ENCODE measurements around the gene RTTN. TPM values are rescaled to one million over a fixed set of nuclear protein-coding genes. Genes with fewer than 3 reads are reported as not detected.

The RTTN gene
- total and polyA plus RNA-seq, 2 donors = 8.1 to 15.7 TPM

GRCh38 chr18:70024829-70025228 lies 180.7 kb downstream of the RTTN start:
- Histone ChIP-seq H3K4me1 (ENCODE audit: control insufficient read depth in 2 of 2, insufficient read depth in 2 of 2, low read length in 2 of 2) (no peaks in the 10 kb centered on the region), H3K4me3 (ENCODE audit: low read length in 2 of 2) (no peak overlapping the region), H3K27ac (ENCODE audit: low read depth in 1 of 2, low read length in 1 of 2) (no peak overlapping the region), H3K27me3 (ENCODE audit: control insufficient read depth in 2 of 2, insufficient read depth in 1 of 2, low read length in 1 of 2) (no peaks in the 10 kb centered on the region), H3K9me3 (ENCODE audit: control insufficient read depth in 2 of 2, insufficient read depth in 1 of 2, low read length in 1 of 2) (no peaks in the 10 kb centered on the region), H3K36me3 (ENCODE audit: control insufficient read depth in 2 of 2, insufficient read depth in 2 of 2, low read length in 1 of 2) (peaks cover 18 to 24% of the 10 kb centered on the region in 2 donors)
- DNase-seq (ENCODE audit: low read depth in 6 of 9, low spot score in 9 of 9) = no peak
- WGBS = 95% methylated on average over 3 of the region's 3 CpGs

GRCh38 chr18:70024093-70024492 lies 181.4 kb downstream of the RTTN start:
- 96% methylated on average over 2 of the region's 2 CpGs for WGBS
- DNase-seq (ENCODE audit: low read depth in 6 of 9, low spot score in 9 of 9) = no peak
- Histone ChIP-seq H3K9me3 (ENCODE audit: control insufficient read depth in 2 of 2, insufficient read depth in 1 of 2, low read length in 1 of 2) (no peaks in the 10 kb centered on the region), H3K27me3 (ENCODE audit: control insufficient read depth in 2 of 2, insufficient read depth in 1 of 2, low read length in 1 of 2) (no peaks in the 10 kb centered on the region), H3K36me3 (ENCODE audit: control insufficient read depth in 2 of 2, insufficient read depth in 2 of 2, low read length in 1 of 2) (peaks cover 18 to 22% of the 10 kb centered on the region in 2 donors), H3K4me1 (ENCODE audit: control insufficient read depth in 2 of 2, insufficient read depth in 2 of 2, low read length in 2 of 2) (no peaks in the 10 kb centered on the region), H3K4me3 (ENCODE audit: low read length in 2 of 2) (no peak overlapping the region), H3K27ac (ENCODE audit: low read depth in 1 of 2, low read length in 1 of 2) (no peak overlapping the region)

GRCh38 chr18:70022636-70023035 lies 182.9 kb downstream of the RTTN start:
- WGBS = over 99% methylated on average over 3 of the region's 3 CpGs
- H3K27me3 ChIP-seq (ENCODE audit: control insufficient read depth in 2 of 2, insufficient read depth in 1 of 2, low read length in 1 of 2) = no peaks in the 10 kb centered on the region

GRCh38 chr18:70021498-70021897 lies 184.0 kb downstream of the RTTN start:
- Histone ChIP-seq H3K9me3 (ENCODE audit: control insufficient read depth in 2 of 2, insufficient read depth in 1 of 2, low read length in 1 of 2) (no peaks in the 10 kb centered on the region), H3K27ac (ENCODE audit: low read depth in 1 of 2, low read length in 1 of 2) (no peak overlapping the region), H3K27me3 (ENCODE audit: control insufficient read depth in 2 of 2, insufficient read depth in 1 of 2, low read length in 1 of 2) (no peaks in the 10 kb centered on the region), H3K4me1 (ENCODE audit: control insufficient read depth in 2 of 2, insufficient read depth in 2 of 2, low read length in 2 of 2) (no peaks in the 10 kb centered on the region), H3K36me3 (ENCODE audit: control insufficient read depth in 2 of 2, insufficient read depth in 2 of 2, low read length in 1 of 2) (peaks cover 25 to 28% of the 10 kb centered on the region in 2 donors), H3K4me3 (ENCODE audit: low read length in 2 of 2) (no peak overlapping the region)
- no peak for DNase-seq (ENCODE audit: low read depth in 6 of 9, low spot score in 9 of 9)
- 98% methylated on average over 1 of the region's 1 CpG for WGBS

More at GRCh38 chr18:70022636-70023035, 182.9 kb downstream of the RTTN start:
- Histone ChIP-seq H3K27ac (ENCODE audit: low read depth in 1 of 2, low read length in 1 of 2) (no peak overlapping the region), H3K4me1 (ENCODE audit: control insufficient read depth in 2 of 2, insufficient read depth in 2 of 2, low read length in 2 of 2) (no peaks in the 10 kb centered on the region), H3K36me3 (ENCODE audit: control insufficient read depth in 2 of 2, insufficient read depth in 2 of 2, low read length in 1 of 2) (peaks cover 18 to 22% of the 10 kb centered on the region in 2 donors), H3K4me3 (ENCODE audit: low read length in 2 of 2) (no peak overlapping the region), H3K9me3 (ENCODE audit: control insufficient read depth in 2 of 2, insufficient read depth in 1 of 2, low read length in 1 of 2) (no peaks in the 10 kb centered on the region)
- no peak for DNase-seq (ENCODE audit: low read depth in 6 of 9, low spot score in 9 of 9)

- no peak overlapping the region for H3K27ac ChIP-seq (ENCODE audit: low read depth in 1 of 2, low read length in 1 of 2)
- H3K36me3 ChIP-seq (ENCODE audit: control insufficient read depth in 2 of 2, insufficient read depth in 2 of 2, low read length in 1 of 2) = peaks cover 25 to 26% of the 10 kb centered on the region in 2 donors
- H3K4me1 ChIP-seq (ENCODE audit: control insufficient read depth in 2 of 2, insufficient read depth in 2 of 2, low read length in 2 of 2) = no peaks in the 10 kb centered on the region
- no peaks in the 10 kb centered on the region for H3K9me3 ChIP-seq (ENCODE audit: control insufficient read depth in 2 of 2, insufficient read depth in 1 of 2, low read length in 1 of 2)
- WGBS = 96% methylated on average over 1 of the region's 1 CpG
- H3K27me3 ChIP-seq (ENCODE audit: control insufficient read depth in 2 of 2, insufficient read depth in 1 of 2, low read length in 1 of 2) = no peaks in the 10 kb centered on the region
- DNase-seq (ENCODE audit: low read depth in 6 of 9, low spot score in 9 of 9) = no peak
- no peak overlapping the region for H3K4me3 ChIP-seq (ENCODE audit: low read length in 2 of 2)
These were observed 184.4 kb downstream of the RTTN start for GRCh38 chr18:70021043-70021442.

- Histone ChIP-seq H3K36me3 (ENCODE audit: control insufficient read depth in 2 of 2, insufficient read depth in 2 of 2, low read length in 1 of 2) (peaks cover 25 to 30% of the 10 kb centered on the region in 2 donors), H3K9me3 (ENCODE audit: control insufficient read depth in 2 of 2, insufficient read depth in 1 of 2, low read length in 1 of 2) (no peaks in the 10 kb centered on the region), H3K27ac (ENCODE audit: low read depth in 1 of 2, low read length in 1 of 2) (no peak overlapping the region), H3K4me3 (ENCODE audit: low read length in 2 of 2) (no peak overlapping the region), H3K27me3 (ENCODE audit: control insufficient read depth in 2 of 2, insufficient read depth in 1 of 2, low read length in 1 of 2) (no peaks in the 10 kb centered on the region), H3K4me1 (ENCODE audit: control insufficient read depth in 2 of 2, insufficient read depth in 2 of 2, low read length in 2 of 2) (no peaks in the 10 kb centered on the region)
- 96% methylated on average over 2 of the region's 2 CpGs for WGBS
- no peak for DNase-seq (ENCODE audit: low read depth in 6 of 9, low spot score in 9 of 9)
These were observed 185.5 kb downstream of the RTTN start for GRCh38 chr18:70019991-70020390.

- no peaks in the 10 kb centered on the region for H3K4me1 ChIP-seq (ENCODE audit: control insufficient read depth in 2 of 2, insufficient read depth in 2 of 2, low read length in 2 of 2)
- WGBS = 97% methylated on average over 2 of the region's 2 CpGs
- H3K9me3 ChIP-seq (ENCODE audit: control insufficient read depth in 2 of 2, insufficient read depth in 1 of 2, low read length in 1 of 2) = no peaks in the 10 kb centered on the region
- no peak overlapping the region for H3K27ac ChIP-seq (ENCODE audit: low read depth in 1 of 2, low read length in 1 of 2)
- no peak overlapping the region for H3K4me3 ChIP-seq (ENCODE audit: low read length in 2 of 2)
- H3K27me3 ChIP-seq (ENCODE audit: control insufficient read depth in 2 of 2, insufficient read depth in 1 of 2, low read length in 1 of 2) = no peaks in the 10 kb centered on the region
- peaks cover 19 to 27% of the 10 kb centered on the region in 2 donors for H3K36me3 ChIP-seq (ENCODE audit: control insufficient read depth in 2 of 2, insufficient read depth in 2 of 2, low read length in 1 of 2)
- DNase-seq (ENCODE audit: low read depth in 6 of 9, low spot score in 9 of 9) = no peak
These were observed 186.4 kb downstream of the RTTN start for GRCh38 chr18:70019136-70019535.

- no peak overlapping the region for H3K4me3 ChIP-seq (ENCODE audit: low read length in 2 of 2)
- no peak overlapping the region for H3K27ac ChIP-seq (ENCODE audit: low read depth in 1 of 2, low read length in 1 of 2)
- no peaks in the 10 kb centered on the region for H3K9me3 ChIP-seq (ENCODE audit: control insufficient read depth in 2 of 2, insufficient read depth in 1 of 2, low read length in 1 of 2)
- no peaks in the 10 kb centered on the region for H3K27me3 ChIP-seq (ENCODE audit: control insufficient read depth in 2 of 2, insufficient read depth in 1 of 2, low read length in 1 of 2)
- peaks cover 6 to 21% of the 10 kb centered on the region in 2 donors for H3K36me3 ChIP-seq (ENCODE audit: control insufficient read depth in 2 of 2, insufficient read depth in 2 of 2, low read length in 1 of 2)
- 98% methylated on average over 7 of the region's 7 CpGs for WGBS
- no peaks in the 10 kb centered on the region for H3K4me1 ChIP-seq (ENCODE audit: control insufficient read depth in 2 of 2, insufficient read depth in 2 of 2, low read length in 2 of 2)
- DNase-seq (ENCODE audit: low read depth in 6 of 9, low spot score in 9 of 9) = no peak
These were observed 190.4 kb downstream of the RTTN start for GRCh38 chr18:70015127-70015526.

GRCh38 chr18:70005580-70005979 lies 199.9 kb downstream of the RTTN start:
- H3K4me1 ChIP-seq (ENCODE audit: control insufficient read depth in 2 of 2, insufficient read depth in 2 of 2, low read length in 2 of 2) = no peaks in the 10 kb centered on the region
- 96% methylated on average over 3 of the region's 3 CpGs for WGBS
- peaks cover 12 to 20% of the 10 kb centered on the region in 2 donors for H3K36me3 ChIP-seq (ENCODE audit: control insufficient read depth in 2 of 2, insufficient read depth in 2 of 2, low read length in 1 of 2)
- H3K27me3 ChIP-seq (ENCODE audit: control insufficient read depth in 2 of 2, insufficient read depth in 1 of 2, low read length in 1 of 2) = no peaks in the 10 kb centered on the region
- no peak overlapping the region for H3K27ac ChIP-seq (ENCODE audit: low read depth in 1 of 2, low read length in 1 of 2)
- no peak overlapping the region for H3K4me3 ChIP-seq (ENCODE audit: low read length in 2 of 2)
- DNase-seq (ENCODE audit: low read depth in 6 of 9, low spot score in 9 of 9) = no peak
- peaks cover 0 to 2% of the 10 kb centered on the region in 2 donors for H3K9me3 ChIP-seq (ENCODE audit: control insufficient read depth in 2 of 2, insufficient read depth in 1 of 2, low read length in 1 of 2)

GRCh38 chr18:70004696-70005095 lies 200.8 kb downstream of the RTTN start:
- Histone ChIP-seq H3K9me3 (ENCODE audit: control insufficient read depth in 2 of 2, insufficient read depth in 1 of 2, low read length in 1 of 2) (peaks cover 0 to 2% of the 10 kb centered on the region in 2 donors), H3K4me3 (ENCODE audit: low read length in 2 of 2) (no peak overlapping the region), H3K36me3 (ENCODE audit: control insufficient read depth in 2 of 2, insufficient read depth in 2 of 2, low read length in 1 of 2) (peaks cover 12 to 20% of the 10 kb centered on the region in 2 donors), H3K27me3 (ENCODE audit: control insufficient read depth in 2 of 2, insufficient read depth in 1 of 2, low read length in 1 of 2) (no peaks in the 10 kb centered on the region), H3K27ac (ENCODE audit: low read depth in 1 of 2, low read length in 1 of 2) (no peak overlapping the region), H3K4me1 (ENCODE audit: control insufficient read depth in 2 of 2, insufficient read depth in 2 of 2, low read length in 2 of 2) (no peaks in the 10 kb centered on the region)
- no peak for DNase-seq (ENCODE audit: low read depth in 6 of 9, low spot score in 9 of 9)
- 96% methylated on average over 4 of the region's 4 CpGs for WGBS
